Dermis blood vessel endothelial cell (primary cell): ENCODE measurements around the gene MYL6B. TPM values are rescaled to one million over a fixed set of nuclear protein-coding genes. Genes with fewer than 3 reads are reported as not detected.

ENCODE experiments used
- DNase-seq: peaks from one replicate; pipeline ENCODE4 v3.0.0; 2010
- total RNA-seq: library from RNA; depleted of rRNA; stranded (reverse); fragments of >200 nt; gene quantifications from 2 replicates; pipeline ENCODE4 v1.2.3, GENCODE V29; 2014

The MYL6B gene
- total RNA-seq, 1 donor from 2014 or later = 96.8 TPM

DNA sequence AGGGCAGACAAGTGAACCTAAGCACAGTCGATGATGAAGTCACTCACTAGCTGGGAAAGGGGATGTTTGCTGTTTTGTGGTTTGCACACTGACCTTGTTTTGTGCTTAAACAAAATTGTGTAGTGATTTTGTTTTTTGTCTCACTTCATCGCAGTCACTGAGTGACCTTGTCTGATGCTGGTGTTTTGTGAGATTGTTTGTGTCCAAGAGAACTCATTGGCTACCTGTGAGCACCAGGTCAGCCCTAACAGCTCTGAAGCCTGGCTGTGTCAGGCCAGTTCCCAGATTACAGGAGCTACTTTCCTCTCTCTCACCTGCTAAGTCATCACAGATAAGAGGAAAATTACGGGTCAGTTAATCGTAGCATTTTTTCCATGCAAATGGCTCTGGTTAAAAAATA lies 28.3 kb upstream of the MYL6B start:
- no peak for DNase-seq

GRCh38 chr12:56126732-56127239 lies 25.6 kb upstream of the MYL6B start:
- DNase-seq = peak; percentile 10

- DNase-seq = no peak
Observed at GRCh38 chr12:56127485-56127887, 24.9 kb upstream of the MYL6B start.

GRCh38 chr12:56127888-56128669 lies 24.3 kb upstream of the MYL6B start, which contains the start of gene ESYT1:
Gene ESYT1, plus strand, starts transcription at chr12:56128267. Its CDS starts 53 bp downstream, at chr12:56128320.
- DNase-seq = peak; percentile 100

- peak; percentile 41 for DNase-seq
Observed at GRCh38 chr12:56128670-56129205, 23.6 kb upstream of the MYL6B start.

DNA sequence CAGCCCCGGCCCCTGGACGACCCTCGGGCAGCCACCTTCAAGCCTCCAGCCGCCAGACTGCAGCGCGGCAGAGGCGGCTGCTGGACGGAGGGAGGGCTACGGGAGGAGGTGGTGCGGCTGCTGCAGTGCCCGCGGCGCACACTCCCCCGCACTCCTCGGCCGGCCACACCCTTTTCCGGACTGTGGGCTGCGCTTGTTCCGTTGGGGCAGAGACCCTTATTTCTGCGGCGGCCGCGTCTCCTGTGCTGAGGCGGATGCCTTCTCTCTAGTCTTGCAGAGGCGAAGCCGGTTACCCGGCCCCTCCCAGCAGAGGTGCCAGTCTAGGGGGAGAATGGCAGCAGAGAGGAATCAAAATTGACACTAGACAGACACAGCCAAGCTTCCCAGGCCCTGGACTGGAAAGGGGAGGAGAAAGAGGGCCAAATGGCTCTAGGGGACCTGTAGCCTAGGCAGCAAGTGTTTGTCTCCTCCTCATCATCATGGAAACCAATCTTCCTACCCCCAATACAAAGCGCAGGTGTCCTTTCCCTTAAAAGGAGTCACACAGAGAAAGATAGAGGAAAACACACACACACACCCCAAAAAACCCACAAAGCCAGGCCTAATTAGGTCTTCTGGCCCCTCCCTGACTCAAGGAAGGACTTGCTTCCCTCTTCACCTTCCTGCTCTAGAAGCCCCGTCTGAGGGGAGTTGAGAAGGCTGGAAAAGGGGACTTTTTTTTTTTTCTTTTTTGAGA lies 23.0 kb upstream of the MYL6B start:
- DNase-seq = peak; percentile 55

DNA sequence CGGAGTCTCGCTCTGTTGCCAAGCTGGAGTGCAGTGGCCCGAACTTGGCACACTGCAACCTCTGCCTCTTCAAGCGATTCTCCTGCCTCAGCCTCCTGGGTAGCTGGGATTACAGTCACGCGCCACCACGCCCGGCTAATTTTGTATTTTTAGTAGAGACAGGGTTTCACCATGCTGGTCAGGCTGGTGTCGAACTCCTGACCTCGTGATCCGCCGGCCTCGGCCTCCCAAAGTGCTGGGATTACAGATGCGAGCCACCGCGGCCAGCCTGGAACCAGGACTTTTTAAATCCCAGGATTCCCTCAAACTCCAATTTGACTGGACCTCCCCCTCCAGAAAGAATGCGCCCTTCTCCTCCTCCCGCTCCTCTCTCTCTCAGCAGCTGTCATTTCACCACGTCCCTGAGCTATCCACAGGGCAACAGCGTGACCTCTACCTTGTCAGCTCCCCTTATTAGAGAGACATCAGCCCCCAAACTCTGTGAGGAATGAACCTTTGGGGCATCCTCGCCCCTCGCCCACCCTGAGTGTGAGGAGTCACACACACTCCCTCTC lies 22.4 kb upstream of the MYL6B start:
- DNase-seq = no peak

DNA sequence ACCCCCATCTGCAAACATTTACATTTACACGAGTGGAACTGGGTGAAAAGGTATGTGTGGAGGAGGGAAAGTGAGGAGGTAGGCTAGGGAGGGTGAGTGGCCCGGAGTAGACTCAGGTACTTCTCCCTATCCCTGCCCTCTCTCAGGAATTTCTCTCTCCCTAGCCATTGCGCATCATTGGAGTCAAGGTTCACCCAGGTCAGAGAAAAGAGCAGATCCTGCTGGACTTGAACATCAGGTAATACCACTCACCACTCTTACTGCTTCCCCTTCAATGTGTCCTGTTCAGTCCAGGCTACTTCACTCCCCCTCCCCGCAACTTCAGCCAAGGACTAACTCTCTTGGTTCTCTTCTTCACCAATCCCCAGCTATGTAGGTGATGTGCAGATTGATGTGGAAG lies 21.5 kb upstream of the MYL6B start:
- DNase-seq = no peak

GRCh38 chr12:56134897-56135296 lies 17.5 kb upstream of the MYL6B start:
- DNase-seq = no peak

- DNase-seq = no peak
Observed at GRCh38 chr12:56137853-56138571, 14.4 kb upstream of the MYL6B start.

DNA sequence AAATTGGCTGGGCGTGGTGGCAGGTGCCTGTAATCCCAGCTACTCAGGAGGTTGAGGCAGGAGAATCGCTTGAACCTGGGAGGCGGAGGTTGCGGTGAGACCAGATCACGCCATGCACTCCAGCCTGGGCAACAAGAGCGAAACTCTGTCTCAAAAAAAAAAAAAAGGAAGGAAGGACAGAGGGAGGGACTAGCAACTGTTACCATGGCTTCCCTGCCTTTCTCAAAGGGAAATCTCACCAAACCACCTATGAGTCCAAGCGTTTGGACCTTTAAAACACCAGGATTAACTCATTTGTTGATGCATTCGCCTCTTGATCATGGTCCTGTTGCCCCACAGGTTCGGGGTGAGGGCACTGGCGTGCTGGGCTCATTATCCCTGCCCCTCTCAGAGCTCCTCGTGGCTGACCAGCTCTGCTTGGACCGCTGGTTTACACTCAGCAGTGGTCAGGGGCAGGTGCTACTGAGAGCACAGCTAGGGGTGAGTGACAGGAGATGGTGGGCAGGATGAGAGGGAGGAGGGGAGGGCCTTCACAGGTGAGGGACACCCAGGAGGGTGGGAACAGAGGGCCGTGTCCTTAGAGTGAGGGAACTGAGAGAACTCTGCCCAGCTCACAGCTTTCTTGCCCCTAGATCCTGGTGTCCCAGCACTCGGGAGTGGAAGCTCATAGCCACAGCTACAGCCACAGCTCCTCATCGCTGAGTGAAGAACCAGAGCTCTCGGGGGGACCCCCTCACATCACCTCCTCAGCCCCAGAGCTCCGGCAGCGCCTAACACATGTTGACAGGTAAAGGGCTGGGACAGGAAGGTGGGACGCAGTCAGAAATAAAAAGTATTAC lies 10.2 kb upstream of the MYL6B start:
- DNase-seq = no peak

DNA sequence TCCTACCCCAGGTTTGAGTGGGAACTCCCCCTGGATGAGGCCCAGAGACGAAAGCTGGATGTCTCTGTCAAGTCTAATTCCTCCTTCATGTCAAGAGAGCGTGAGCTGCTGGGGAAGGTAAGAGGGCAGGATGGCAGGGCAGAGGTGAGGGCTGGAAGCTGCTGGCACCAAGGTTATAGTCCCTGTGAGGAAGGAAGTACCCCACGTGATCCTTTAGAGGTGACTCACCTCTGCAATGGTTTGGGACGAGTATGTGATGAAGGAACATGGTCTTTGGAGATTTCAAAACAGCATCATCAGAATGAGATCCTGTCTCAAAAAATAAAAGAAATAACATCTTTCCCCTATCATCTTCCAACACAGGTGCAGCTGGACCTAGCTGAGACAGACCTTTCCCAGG lies 9.2 kb upstream of the MYL6B start:
- no peak for DNase-seq

DNA sequence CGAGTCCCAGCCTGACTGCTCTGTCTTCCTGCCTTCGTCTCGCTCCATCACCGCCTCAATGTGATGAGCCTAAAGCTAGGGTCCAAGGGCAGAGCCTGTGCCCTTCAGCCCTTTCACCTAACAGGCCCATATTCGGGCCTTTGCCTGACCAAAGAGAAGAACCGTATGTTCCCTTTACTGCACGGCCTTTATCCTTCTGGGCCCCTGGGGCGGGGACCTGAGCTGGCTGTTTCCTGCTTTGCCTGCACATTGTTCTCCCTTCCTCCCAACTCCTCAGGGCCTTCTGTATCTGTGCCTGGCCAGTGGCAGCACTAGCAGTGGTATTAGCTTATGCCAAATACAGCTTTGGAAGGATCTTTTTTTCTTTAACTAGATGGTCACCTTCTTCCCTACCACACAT lies 8.5 kb upstream of the MYL6B start:
- DNase-seq = peak; percentile 82

DNA sequence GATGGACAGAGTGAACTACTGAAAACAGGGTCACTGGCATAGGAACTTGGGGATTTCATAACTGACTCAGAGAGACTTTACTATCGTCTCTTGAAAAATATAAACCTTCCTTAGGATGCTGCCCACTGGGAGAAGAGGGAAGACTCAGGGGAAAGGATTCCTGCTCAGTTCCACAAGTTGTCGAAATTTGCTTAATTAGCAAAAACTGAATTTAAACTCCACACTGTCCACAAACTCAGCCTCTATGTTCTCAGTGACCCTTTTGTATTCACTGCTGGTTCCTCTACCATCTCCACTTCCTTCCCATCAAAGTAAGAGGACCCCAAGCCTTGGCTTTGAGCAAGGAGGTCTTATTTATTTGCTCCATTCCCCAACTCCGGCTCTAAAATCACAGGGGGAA lies 7.2 kb upstream of the MYL6B start:
- no peak for DNase-seq

DNA sequence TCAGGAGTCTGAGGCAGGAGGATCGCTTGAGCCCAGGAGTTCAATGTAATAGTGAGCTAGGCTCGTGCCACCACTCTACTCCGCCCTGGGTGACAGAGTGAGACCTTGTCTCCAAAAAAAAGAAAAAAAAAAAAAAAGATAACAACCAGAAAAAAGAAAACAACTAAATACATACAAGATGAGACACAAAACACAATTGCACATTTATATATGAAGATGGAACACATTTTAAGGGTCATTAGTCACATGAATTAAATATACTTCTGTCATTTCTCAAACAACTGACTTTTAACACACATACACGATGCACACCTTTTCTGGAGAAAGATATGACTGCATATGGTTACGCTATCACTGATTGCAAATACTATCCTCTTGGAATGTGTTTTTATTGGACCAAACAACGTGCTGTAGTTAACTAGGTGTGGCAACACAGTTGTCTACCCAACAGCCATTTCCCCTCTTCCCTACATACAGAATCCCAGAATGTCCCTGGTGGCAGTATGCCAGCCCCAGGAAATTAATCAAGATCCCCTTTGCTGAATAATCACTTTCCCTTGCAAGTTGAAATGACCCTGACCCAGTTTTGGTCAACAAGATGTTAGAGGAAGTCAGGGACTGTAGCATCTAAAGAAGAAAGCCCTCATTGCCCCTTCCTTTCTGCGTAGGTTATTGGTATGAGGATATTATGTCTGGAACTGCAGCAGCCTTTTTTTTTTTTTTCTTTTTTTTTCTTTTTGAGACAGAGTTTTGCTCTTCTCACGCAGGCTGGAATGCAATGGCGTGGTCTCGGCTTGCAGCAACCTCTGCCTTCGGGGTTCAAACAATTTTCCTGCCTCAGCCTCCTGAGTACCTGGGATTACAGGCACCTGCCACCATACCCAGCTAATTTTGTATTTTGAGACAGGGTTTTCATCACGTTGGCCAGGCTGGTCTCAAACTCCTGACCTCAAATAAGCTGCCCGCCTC lies 5.6 kb upstream of the MYL6B start:
- DNase-seq = peak; percentile 83

GRCh38 chr12:56150563-56150962 lies 1.8 kb upstream of the MYL6B start:
- peak; percentile 56 for DNase-seq

DNA sequence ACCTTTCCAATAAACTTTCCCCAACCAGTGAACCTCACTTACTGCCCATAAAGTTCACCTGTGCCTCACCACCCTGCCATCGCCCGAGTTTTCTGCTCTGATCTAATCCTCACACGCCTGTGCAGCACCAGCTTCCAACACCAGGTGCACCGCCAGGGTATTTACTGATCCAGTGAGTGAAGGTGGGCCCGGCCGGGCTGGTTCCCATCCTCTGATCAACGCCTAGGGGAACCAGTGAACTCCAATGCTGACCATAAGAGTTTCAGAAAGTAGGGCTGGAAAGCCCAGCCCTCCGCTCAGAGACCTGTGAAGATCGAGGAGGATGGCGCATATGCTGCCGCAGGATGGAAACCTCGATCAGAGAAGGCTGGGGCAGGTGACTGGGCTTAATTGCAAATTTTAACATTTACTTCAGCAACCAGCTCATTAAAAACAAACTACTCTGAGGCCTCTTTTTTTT lies 685 bp upstream of the MYL6B start:
- peak; percentile 34 for DNase-seq

DNA sequence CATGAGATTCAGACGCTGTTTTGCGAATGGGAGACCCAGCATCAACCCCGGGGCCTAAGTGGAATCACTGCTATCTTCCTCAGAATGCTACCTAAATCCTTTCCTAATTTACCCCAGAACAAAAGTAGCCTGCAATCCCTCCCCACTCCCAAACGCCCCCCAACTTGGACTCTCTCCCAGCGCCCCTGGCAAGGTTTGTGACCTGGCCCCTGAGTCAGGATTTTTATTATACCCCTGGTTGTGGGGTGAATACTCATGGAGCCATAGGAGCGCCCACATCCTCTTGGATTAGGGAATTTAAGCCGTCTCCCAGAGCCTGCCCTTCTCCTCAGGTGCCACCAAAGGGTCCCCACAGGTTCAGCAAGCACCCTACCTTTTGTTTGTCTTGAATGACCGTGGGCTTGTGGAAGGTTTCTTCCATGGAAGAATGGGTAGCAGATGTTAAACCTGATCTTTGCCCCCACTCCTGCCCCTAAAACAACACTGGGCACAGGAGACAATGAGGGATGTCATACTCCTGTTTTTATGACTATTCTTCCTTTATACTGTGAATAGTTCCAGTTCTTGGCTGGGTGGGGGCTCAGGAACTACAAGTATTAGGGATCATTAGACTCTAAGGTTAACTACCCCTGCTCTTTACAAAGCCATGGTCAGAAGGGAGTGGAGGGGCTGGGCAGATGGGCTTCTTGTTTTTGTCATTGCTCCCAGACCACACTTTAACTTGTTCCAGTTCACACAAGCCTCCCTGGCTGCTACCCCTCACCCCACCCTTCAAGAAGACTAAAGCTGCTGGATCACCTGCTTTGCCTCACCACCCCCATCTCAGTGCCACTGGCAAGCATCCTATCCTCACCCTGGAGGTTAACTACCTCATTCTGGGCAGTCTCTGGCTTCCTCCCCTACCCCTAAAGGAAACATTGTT lies 630 bp downstream of the MYL6B start:
- no peak for DNase-seq

DNA sequence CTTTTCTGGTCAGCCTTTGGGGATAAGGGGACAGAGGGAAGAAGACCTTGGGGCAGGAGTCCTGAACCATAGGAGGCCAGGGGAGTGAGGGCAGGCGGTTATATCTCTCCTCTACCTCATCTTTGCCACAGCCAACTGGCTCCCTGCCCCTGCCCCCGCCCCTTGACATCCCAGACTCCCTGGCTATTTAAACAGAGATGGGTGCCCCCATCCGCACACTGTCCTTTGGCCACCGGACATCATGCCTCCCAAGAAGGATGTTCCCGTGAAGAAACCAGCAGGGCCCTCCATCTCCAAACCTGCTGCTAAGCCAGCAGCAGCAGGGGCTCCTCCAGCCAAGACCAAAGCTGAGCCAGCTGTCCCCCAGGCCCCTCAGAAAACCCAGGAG lies 1.3 kb downstream of the MYL6B start:
- no peak for DNase-seq
